ENCODE data around the gene ARID1A.

The ARID1A gene

DNA sequence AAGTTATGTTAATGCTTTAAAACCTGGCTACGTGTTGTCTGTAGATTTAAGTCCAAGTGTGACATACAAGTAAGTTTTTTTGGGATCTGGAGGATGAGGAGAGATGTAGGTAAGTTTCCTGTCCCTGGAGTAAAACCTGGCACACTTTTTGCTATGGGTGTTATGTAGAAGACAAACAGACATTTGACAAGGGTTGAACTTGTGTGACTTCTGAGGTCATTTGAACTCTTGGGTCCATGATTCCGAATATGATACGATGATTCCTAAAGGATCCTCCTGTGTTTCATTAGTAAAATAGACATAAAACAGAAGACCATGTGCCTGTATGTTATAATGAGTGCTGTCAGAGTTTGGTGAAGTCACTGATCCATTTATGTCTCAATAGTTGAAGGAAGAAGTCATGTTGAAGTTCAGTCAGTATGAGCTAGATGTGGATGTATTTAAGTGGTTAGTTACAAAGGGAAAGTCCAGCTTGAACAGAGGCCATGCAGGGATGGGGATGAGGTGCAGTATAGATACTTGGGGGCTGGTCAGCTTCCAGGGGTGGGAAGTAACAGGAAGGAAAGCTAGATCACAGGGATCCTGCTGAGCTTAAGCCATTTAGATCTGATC, 44.3 kb downstream of the ARID1A start:
- no peak overlapping the region for H3K9ac ChIP-seq (ENCODE audit: low read length)
- H3K27me3 ChIP-seq (ENCODE audit: insufficient read depth, low read length): no peaks in the 10 kb centered on the region
- H3K36me3 ChIP-seq (ENCODE audit: insufficient read depth, low read length): peaks cover 84% of the 10 kb centered on the region
- no peaks in the 10 kb centered on the region for H4K20me1 ChIP-seq (ENCODE audit: insufficient read depth, low read length)
- no peak overlapping the region for H2AFZ ChIP-seq (ENCODE audit: low read length)
- H3K79me2 ChIP-seq (ENCODE audit: insufficient read depth, low read length): peaks cover 10% of the 10 kb centered on the region; the same call in 1 of the 2 replicates
- no peak overlapping the region for H3K4me2 ChIP-seq (ENCODE audit: low read length)
- H3K27ac ChIP-seq (ENCODE audit: low read depth, low read length, poor library complexity, severe bottlenecking): peak overlapping the region; percentile 18
- H3K4me3 ChIP-seq (ENCODE audit: low read depth, low read length, poor library complexity, severe bottlenecking): no peak overlapping the region
- H3F3A ChIP-seq (ENCODE audit: insufficient read depth, low read length): 0 out of 2 replicates have a peak, but pooled peaks cover 4% of the 10 kb centered on the region
- peaks cover 47% of the 10 kb centered on the region for H3K4me1 ChIP-seq (ENCODE audit: insufficient read depth, low read length, severe bottlenecking)
- no peaks in the 10 kb centered on the region for H3K9me2 ChIP-seq (ENCODE audit: low read depth, low read length)
- TF ChIP-seq, protein P1, sequence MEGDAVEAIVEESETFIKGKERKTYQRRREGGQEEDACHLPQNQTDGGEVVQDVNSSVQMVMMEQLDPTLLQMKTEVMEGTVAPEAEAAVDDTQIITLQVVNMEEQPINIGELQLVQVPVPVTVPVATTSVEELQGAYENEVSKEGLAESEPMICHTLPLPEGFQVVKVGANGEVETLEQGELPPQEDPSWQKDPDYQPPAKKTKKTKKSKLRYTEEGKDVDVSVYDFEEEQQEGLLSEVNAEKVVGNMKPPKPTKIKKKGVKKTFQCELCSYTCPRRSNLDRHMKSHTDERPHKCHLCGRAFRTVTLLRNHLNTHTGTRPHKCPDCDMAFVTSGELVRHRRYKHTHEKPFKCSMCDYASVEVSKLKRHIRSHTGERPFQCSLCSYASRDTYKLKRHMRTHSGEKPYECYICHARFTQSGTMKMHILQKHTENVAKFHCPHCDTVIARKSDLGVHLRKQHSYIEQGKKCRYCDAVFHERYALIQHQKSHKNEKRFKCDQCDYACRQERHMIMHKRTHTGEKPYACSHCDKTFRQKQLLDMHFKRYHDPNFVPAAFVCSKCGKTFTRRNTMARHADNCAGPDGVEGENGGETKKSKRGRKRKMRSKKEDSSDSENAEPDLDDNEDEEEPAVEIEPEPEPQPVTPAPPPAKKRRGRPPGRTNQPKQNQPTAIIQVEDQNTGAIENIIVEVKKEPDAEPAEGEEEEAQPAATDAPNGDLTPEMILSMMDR (IDR thresholded peaks at IDR 0.05; ENCODE audit: low read length): no peak
- no peak for TF ChIP-seq EZH2 (IDR thresholded peaks at IDR 0.05; ENCODE audit: borderline replicate concordance, low read length)
- no peaks in the 10 kb centered on the region for H3K9me3 ChIP-seq (ENCODE audit: low read length)

DNA sequence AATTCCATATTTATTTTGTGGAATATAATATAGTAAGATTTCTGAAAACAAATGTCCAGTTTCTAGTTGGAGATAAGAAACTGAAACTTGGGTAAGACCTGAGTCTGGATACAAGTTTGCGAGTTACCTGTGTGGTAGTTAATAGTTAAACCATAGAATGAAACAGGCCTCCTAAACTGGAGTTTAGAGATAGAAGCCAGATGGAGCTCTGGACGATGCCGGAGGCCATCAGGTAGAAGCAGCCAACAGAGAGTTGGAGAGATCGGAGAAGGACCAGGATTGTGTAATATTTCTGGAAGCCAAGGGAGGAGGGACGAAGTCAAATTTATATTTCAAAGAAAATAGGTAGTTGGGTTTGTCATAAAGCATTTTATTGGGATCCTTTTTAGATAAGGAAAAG, 45.1 kb downstream of the ARID1A start:
- Histone ChIP-seq H3K79me2 (ENCODE audit: insufficient read depth, low read length) (peaks cover 11% of the 10 kb centered on the region; the same call in 1 of the 2 replicates), H3K36me3 (ENCODE audit: insufficient read depth, low read length) (peaks cover 84% of the 10 kb centered on the region), H3K27me3 (ENCODE audit: insufficient read depth, low read length) (no peaks in the 10 kb centered on the region), H2AFZ (ENCODE audit: low read length) (no peak overlapping the region), H3K9me2 (ENCODE audit: low read depth, low read length) (no peaks in the 10 kb centered on the region), H3F3A (ENCODE audit: insufficient read depth, low read length) (0 out of 2 replicates have a peak, but pooled peaks cover 4% of the 10 kb centered on the region), H4K20me1 (ENCODE audit: insufficient read depth, low read length) (no peaks in the 10 kb centered on the region), H3K27ac (ENCODE audit: low read depth, low read length, poor library complexity, severe bottlenecking) (peak overlapping the region; percentile 24), H3K4me3 (ENCODE audit: low read depth, low read length, poor library complexity, severe bottlenecking) (no peak overlapping the region), H3K9ac (ENCODE audit: low read length) (no peak overlapping the region), H3K9me3 (ENCODE audit: low read length) (no peaks in the 10 kb centered on the region), H3K4me2 (ENCODE audit: low read length) (no peak overlapping the region), H3K4me1 (ENCODE audit: insufficient read depth, low read length, severe bottlenecking) (peaks cover 47% of the 10 kb centered on the region)
- TF ChIP-seq, protein P1 (IDR thresholded peaks at IDR 0.05; ENCODE audit: low read length): no peak
- TF ChIP-seq EZH2 (IDR thresholded peaks at IDR 0.05; ENCODE audit: borderline replicate concordance, low read length): no peak

DNA sequence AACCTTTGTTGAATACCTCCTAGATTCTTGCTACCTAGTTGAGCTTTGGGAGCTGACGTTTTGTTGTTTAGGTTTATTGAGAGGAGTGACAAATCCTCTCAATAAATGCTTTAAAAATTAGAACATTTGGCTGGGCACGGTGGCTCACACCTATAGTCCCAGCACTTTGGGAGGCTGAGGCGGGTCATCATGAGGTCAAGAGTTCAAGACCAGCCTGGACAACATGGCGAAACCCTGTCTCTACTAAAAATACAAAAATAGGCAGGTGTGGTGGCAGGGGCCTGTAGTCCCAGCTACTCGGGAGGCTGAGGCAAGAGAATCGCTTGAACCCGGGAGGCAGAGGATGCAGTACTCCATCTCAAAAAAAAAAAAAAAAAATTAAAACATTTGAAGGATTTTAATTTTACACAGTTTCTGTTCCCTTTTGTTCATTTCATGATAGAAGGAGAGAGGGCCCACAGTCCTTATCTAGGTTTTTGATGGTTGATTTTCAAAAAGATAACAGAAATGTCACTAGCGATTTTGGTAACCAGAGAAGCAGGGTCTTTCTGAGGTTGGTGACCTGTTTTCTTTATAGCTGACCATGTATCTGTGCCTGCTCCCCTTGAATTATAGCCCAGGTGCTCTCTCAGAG, 47.7 kb downstream of the ARID1A start:
- H3K9me3 ChIP-seq (ENCODE audit: low read length): no peaks in the 10 kb centered on the region
- peaks cover 16% of the 10 kb centered on the region; the same call in 1 of the 2 replicates for H3K79me2 ChIP-seq (ENCODE audit: insufficient read depth, low read length)
- H3K4me3 ChIP-seq (ENCODE audit: low read depth, low read length, poor library complexity, severe bottlenecking): no peak overlapping the region
- no peak overlapping the region for H2AFZ ChIP-seq (ENCODE audit: low read length)
- H3K9me2 ChIP-seq (ENCODE audit: low read depth, low read length): no peaks in the 10 kb centered on the region
- peak overlapping the region; percentile 84 for H3K27ac ChIP-seq (ENCODE audit: low read depth, low read length, poor library complexity, severe bottlenecking)
- no peak overlapping the region; the same call in 1 of the 2 replicates for H3K9ac ChIP-seq (ENCODE audit: low read length)
- no peak for TF ChIP-seq EZH2 (IDR thresholded peaks at IDR 0.05; ENCODE audit: borderline replicate concordance, low read length)
- TF ChIP-seq, protein P1 (IDR thresholded peaks at IDR 0.05; ENCODE audit: low read length): no peak
- 0 out of 2 replicates have a peak, but pooled peaks cover 4% of the 10 kb centered on the region for H3F3A ChIP-seq (ENCODE audit: insufficient read depth, low read length)
- H3K36me3 ChIP-seq (ENCODE audit: insufficient read depth, low read length): peaks cover 90% of the 10 kb centered on the region
- peak overlapping the region; percentile 33; the same call in 1 of the 2 replicates for H3K4me2 ChIP-seq (ENCODE audit: low read length)
- H4K20me1 ChIP-seq (ENCODE audit: insufficient read depth, low read length): no peaks in the 10 kb centered on the region
- peaks cover 47% of the 10 kb centered on the region for H3K4me1 ChIP-seq (ENCODE audit: insufficient read depth, low read length, severe bottlenecking)
- no peaks in the 10 kb centered on the region for H3K27me3 ChIP-seq (ENCODE audit: insufficient read depth, low read length)

Measured in OCI-LY1 (cell line).